ENCODE measurements around the gene MAPK14.
"Not testable (repeated sequence)": the region's sequence is repeated elsewhere in the genome, so short reads cannot be mapped to it uniquely, and the experiment has no call there.

MAPK14 gene

DNA sequence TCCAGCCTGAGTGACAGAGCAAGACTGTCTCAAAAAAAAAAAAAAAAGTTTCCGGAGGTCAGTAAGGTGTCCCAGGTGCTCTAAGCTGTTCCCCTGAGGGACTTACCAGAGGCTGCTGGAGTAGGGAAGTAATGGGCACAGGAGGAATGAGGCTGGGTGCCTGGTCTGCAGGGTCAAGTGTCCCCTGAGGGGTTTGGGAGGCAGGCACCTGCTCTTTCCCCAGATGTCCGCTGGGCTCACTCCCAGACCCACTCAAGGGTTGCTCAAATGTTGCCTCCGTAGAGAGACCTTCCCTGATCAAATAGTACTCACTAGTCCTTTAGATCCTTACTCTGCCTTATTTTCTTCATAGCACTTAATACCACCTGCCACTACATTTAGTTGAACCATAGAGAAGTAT lies 97.3 kb downstream of the MAPK14 start:
- DNase-seq: no peak

- DNase-seq: no peak
Observed at GRCh38 chr6:36125575-36125974, 98.0 kb downstream of the MAPK14 start.

DNA sequence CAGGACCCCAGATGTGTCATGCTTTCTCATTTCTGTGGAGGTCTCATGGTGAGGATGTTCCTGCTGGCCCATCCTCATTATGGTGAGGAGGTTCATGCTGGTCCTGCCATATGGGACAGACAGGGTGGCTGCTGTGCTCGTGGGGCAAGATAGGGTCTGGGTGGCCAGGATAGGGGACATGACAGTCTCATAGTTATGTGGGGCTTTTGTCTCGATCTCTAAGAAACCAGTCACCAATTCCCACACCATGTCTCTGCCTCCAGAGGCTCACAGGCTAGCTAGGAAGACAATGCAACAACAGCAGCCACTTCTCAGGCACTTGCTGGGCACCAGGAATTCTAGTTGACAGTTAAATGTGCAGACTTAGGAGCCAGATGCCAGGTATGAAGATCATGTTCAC lies 98.5 kb downstream of the MAPK14 start:
- DNase-seq: no peak

GRCh38 chr6:36126553-36127458 lies 99.2 kb downstream of the MAPK14 start:
- no peak for DNase-seq

GRCh38 chr6:36127462-36128016 lies 99.9 kb downstream of the MAPK14 start:
- no peak for DNase-seq

DNA sequence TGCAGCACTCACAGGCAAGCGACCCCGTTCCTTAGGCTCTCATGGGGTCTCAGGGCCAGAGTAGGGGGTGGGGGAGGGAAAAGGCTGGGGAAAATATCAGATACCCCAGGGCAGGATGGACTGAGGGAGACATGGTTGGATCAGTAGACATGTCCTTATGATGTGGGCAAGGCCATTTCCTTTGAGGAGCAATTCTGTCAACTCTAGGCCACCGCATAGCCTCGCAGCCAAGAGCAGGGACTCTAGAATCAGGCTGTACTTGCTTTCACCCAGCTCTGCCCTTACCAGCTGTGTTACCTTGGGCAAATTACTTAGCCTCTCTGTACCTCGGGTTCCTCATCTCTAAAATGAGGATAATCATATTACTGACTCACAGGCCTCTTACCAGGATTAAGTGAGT lies 100.5 kb downstream of the MAPK14 start:
- DNase-seq: no peak

DNA sequence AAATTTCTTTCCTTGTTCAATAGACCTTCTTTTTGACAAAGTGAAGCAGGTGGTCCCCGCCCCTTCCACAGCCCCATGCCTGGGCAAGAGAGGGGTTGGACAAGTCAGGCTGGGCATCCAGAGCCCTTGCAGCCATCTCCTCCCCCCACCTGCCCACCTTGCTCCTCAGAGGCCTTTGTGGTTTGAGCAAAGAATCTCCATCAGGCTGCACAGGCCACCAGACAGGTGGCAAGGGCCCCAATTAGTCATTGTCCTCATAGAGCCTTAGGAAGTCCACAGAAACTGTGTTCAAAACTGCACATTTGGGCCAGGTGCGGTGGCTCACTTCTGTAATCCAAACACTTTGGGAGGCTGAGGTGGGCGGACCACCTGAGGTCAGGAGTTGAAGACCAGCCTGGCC lies 101.2 kb downstream of the MAPK14 start:
- DNase-seq: no peak

DNA sequence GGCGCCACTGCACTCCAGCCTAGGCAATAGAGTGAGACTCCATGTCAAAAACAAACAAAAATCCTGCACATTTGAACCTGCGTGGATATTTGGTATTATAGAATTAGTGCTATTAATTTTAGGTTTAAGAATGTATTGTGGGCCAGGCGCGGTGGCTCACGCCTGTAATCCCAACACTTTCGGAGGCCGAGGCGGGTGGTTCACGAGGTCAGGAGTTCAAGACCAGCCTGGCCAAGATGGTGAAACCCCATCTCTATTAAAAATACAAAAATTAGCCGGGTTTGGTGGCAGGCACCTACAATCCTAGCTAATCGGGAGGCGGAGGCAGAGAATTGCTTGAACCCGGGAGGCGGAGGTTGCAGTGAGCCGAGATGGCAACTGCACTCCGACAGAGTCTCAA lies 101.7 kb downstream of the MAPK14 start:
- not testable (repeated sequence) for DNase-seq

DNA sequence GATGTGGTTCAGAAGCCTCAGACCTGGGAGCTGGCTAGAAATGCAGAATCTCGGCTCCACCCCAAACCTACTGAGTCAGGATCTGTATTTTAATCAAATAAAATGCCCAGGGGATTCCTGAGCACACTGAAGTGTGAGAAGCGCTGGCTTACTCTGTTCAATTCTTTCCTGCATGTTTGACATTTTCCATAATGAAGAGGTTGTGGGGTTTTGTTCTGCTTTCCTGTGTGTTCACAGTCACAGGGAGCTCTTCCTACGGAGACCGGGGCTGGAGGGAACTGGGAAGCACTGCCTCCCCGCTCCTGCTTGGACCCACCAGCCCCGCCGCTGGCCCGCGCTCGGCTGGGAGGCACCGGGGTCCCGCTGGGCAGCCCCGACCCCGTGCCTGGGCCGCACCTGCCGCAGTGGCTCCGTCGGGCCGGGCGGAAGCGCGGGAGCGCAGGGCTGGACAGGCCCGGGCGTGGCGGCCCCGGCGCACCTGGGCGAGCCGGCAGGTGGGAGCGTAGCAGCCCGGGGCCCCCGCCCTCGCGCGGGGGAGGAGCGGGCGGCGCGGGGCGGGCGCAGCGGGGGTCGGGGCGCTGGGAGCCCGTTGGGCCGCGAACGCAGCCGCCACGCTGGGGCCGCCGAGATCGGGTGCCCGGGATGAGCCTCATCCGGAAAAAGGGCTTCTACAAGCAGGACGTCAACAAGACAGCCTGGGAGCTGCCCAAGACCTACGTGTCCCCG lies 102.5 kb downstream of the MAPK14 start, which contains the start of gene MAPK13:
MAPK13 (plus strand) TSS at position 573 of the 726 bp plus-strand sequence; CDS start at position 643, 70 bp downstream.
- DNase-seq: no peak

- no peak for DNase-seq
Observed at GRCh38 chr6:36130667-36131510, 103.3 kb downstream of the MAPK14 start.

DNA sequence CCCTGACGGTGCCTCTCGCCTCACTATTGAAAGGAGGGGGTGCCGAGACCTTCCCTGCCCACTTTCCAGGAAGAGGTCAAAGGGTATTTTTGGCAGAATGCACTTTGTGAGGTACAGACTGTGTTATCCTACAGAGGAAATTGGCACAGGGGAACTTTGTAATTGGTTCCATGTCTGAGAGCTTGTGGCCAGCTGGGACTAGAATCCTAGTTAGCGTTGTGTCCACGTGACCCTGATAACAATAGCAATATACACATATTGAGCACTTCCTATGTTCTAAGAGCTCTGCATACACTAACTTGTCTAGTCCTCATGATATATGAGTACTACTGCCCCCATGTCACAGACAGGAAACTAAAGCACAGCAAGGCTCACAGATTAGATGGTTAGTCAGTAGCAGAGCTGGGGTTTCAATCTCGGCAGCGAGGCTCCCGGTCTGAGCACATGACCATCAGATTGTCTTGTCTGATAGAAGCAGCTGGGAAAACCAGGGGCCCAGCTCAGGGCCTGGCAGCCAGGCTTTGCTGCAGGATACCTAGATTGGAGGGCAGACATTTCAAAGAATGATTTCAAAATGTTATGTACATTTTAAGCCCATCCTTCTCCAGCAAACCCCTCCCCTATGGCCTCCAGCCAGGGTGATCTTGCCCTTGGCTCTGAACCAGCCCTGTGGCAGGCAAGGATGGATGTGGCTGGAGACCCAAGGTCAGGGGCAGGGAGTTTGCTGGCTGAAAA lies 104.1 kb downstream of the MAPK14 start:
- DNase-seq: no peak

DNA sequence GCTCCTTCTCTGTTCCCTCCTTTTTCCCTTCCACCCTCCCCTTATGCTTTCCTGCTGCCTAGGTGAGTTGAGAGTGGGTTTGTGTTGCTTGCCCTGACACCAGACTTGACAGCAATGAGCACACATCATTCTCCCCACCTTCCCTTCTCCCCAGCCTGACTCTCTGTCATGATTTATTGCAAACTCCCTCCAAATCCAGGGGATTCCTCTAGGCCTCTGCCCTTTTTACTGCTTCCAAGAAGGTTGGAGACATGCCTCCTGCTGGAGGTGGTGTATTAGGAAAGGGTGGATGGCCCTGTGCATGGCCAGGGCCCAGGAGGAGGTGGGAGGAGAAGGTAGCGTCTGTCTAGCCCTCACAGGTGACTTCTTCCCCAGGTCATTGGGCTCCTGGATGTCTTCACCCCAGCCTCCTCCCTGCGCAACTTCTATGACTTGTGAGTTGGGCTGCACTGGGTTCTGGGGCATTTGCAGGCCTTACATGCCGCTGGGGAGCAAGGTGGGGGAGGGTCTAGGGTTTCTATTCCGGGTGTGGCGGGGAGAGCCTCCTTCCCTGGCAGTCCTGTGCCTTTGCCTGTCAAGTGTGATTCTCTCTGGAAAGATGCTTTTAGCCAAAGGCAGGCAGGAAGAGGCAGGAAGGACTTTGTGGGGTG lies 104.8 kb downstream of the MAPK14 start:
- no peak for DNase-seq

DNA sequence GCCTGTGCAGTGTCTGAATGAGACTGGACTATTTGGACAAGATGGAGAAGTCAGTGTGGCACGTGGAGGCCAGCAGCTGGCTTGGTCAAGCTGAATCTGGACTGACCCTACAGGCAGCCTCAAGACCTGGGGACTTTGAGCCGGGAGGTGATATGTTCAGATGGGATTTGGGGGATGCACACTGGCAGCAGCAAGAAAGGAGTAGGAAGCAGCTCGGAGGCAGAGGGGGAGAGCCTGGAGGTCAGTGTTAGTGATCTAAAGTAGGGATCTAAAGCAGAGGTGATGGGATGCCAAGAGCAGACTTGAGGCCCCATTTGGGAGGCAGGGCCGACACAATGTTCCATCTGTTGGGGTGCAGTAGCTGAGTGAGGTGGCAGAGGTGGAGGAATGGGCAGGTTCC lies 105.5 kb downstream of the MAPK14 start:
- no peak for DNase-seq

DNA sequence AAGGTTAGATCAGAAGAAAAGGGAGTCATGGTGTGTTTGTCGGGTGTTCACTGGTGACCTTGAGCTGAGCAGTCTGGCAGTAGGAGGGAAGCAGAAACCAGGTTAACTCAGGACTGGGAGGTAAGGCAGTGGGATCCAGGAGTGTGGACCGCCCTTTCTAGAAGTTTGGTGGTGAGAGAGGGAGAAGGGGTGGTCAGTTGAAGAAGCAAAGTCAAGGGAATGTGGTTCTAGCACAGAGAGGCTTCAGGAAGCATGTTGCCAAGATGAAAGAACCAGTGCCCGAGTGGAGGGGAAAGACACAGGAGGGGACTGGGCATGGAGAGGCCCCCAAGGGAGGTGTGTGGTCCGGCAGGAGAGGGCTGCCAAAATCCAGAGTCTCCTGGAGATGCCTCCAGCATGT lies 106.3 kb downstream of the MAPK14 start:
- no peak for DNase-seq

- DNase-seq: no peak
Observed at GRCh38 chr6:36135053-36135731, 107.6 kb downstream of the MAPK14 start.

GRCh38 chr6:36136034-36136433 lies 108.4 kb downstream of the MAPK14 start:
- DNase-seq: no peak

DNA sequence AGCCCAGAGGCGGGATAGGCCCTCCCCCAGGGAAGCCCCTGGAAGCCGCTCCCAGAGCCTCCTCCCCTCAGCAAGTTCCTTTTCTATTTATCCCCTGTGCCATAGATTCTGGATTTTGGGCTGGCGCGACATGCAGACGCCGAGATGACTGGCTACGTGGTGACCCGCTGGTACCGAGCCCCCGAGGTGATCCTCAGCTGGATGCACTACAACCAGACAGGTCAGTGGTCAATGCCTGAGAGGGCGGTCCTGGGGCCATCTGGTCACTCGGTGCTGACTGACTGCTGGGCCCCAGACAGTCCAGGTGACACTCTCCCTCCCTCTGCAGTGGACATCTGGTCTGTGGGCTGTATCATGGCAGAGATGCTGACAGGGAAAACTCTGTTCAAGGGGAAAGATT lies 108.9 kb downstream of the MAPK14 start:
- DNase-seq: no peak

DNA sequence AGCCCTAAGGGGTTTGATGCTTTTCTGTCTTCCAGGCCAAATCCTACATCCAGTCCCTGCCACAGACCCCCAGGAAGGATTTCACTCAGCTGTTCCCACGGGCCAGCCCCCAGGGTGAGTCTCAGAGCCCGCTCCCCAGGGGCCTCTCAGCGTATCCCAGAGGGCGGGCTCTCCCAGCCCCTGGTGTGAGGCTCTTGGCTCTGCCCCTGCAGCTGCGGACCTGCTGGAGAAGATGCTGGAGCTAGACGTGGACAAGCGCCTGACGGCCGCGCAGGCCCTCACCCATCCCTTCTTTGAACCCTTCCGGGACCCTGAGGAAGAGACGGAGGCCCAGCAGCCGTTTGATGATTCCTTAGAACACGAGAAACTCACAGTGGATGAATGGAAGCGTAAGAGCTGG lies 111.1 kb downstream of the MAPK14 start:
- DNase-seq: no peak

DNA sequence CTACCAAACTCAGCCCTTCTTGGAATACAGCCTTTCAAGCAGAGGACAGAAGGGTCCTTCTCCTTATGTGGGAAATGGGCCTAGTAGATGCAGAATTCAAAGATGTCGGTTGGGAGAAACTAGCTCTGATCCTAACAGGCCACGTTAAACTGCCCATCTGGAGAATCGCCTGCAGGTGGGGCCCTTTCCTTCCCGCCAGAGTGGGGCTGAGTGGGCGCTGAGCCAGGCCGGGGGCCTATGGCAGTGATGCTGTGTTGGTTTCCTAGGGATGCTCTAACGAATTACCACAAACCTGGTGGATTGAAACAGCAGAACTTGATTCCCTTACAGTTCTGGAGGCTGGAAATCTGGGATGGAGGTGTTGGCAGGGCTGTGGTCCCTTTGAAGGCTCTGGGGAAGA lies 111.8 kb downstream of the MAPK14 start:
- no peak for DNase-seq

- no peak for DNase-seq
Observed at GRCh38 chr6:36139991-36140710, 112.5 kb downstream of the MAPK14 start.
